Measurements from ENCODE around the gene NUDT16L1. TPM values are rescaled to one million over a fixed set of nuclear protein-coding genes. Genes with fewer than 3 reads are reported as not detected.

Gene NUDT16L1
- total RNA-seq, 1 donor from 2014 or later, result 43.7 TPM

- intact Hi-C loops (cut with DNase I), result no loop called here
- peak; percentile 88 for DNase-seq (ENCODE audit: low spot score)
These were observed 12.5 kb upstream of the NUDT16L1 start for GRCh38 chr16:4680673-4681470.

- intact Hi-C loops (cut with DNase I), result no loop called here
- no peak for DNase-seq (ENCODE audit: low spot score)
These were observed 11.8 kb upstream of the NUDT16L1 start for GRCh38 chr16:4681471-4682083.

- DNase-seq (ENCODE audit: low spot score), result no peak
These were observed 11.2 kb upstream of the NUDT16L1 start for GRCh38 chr16:4682084-4682591.

GRCh38 chr16:4682616-4683254 lies 10.6 kb upstream of the NUDT16L1 start:
- intact Hi-C loops (cut with DNase I), result no loop called here
- no peak for DNase-seq (ENCODE audit: low spot score)

More at GRCh38 chr16:4682084-4682591, 11.2 kb upstream of the NUDT16L1 start:
- intact Hi-C loops (cut with DNase I), result no loop called here

GRCh38 chr16:4683255-4684057 lies 9.9 kb upstream of the NUDT16L1 start:
- intact Hi-C loops (cut with DNase I), result no loop called here
- no peak for DNase-seq (ENCODE audit: low spot score)

GRCh38 chr16:4684058-4684715 lies 9.2 kb upstream of the NUDT16L1 start:
- intact Hi-C loops (cut with DNase I), result no loop called here
- no peak for DNase-seq (ENCODE audit: low spot score)

GRCh38 chr16:4684763-4685162 lies 8.6 kb upstream of the NUDT16L1 start:
- DNase-seq (ENCODE audit: low spot score), result no peak
- intact Hi-C loops (cut with DNase I), result no loop called here

GRCh38 chr16:4685292-4685691 lies 8.1 kb upstream of the NUDT16L1 start:
- DNase-seq (ENCODE audit: low spot score), result no peak
- intact Hi-C loops (cut with DNase I), result no loop called here

GRCh38 chr16:4685776-4686496 lies 7.4 kb upstream of the NUDT16L1 start:
- DNase-seq (ENCODE audit: low spot score), result no peak
- intact Hi-C loops (cut with DNase I), result no loop called here

- intact Hi-C loops (cut with DNase I), result no loop called here
- no peak for DNase-seq (ENCODE audit: low spot score)
These were observed 6.7 kb upstream of the NUDT16L1 start for GRCh38 chr16:4686497-4687210.

GRCh38 chr16:4687416-4687815 lies 5.9 kb upstream of the NUDT16L1 start:
- no peak for DNase-seq (ENCODE audit: low spot score)
- intact Hi-C loops (cut with DNase I), result no loop called here

GRCh38 chr16:4687946-4688673 lies 5.3 kb upstream of the NUDT16L1 start:
- DNase-seq (ENCODE audit: low spot score), result no peak
- intact Hi-C loops (cut with DNase I), result no loop called here

GRCh38 chr16:4688674-4689045 lies 4.7 kb upstream of the NUDT16L1 start:
- no peak for DNase-seq (ENCODE audit: low spot score)
- intact Hi-C loops (cut with DNase I), result no loop called here

GRCh38 chr16:4689091-4689671 lies 4.2 kb upstream of the NUDT16L1 start:
- no peak for DNase-seq (ENCODE audit: low spot score)
- intact Hi-C loops (cut with DNase I), result no loop called here

GRCh38 chr16:4689864-4690704 lies 3.3 kb upstream of the NUDT16L1 start:
- intact Hi-C loops (cut with DNase I), result loop anchor here (5.0 to 10.0 kb wide), 2 partner anchors 115 to 267 kb away; partner anchors contain the start of genes ROGDI and SEC14L5
- DNase-seq (ENCODE audit: low spot score), result no peak
